Fibroblast of skin of abdomen (primary cell): Measurements from ENCODE around the gene C10orf90.
"Not testable (repeated sequence)": the region's sequence is repeated elsewhere in the genome, so short reads cannot be mapped to it uniquely, and the experiment has no call there.

Experiments used
- DNase-seq: peaks from one replicate; pipeline ENCODE4 v3.0.0-alpha.2; 2013

Gene C10orf90

DNA sequence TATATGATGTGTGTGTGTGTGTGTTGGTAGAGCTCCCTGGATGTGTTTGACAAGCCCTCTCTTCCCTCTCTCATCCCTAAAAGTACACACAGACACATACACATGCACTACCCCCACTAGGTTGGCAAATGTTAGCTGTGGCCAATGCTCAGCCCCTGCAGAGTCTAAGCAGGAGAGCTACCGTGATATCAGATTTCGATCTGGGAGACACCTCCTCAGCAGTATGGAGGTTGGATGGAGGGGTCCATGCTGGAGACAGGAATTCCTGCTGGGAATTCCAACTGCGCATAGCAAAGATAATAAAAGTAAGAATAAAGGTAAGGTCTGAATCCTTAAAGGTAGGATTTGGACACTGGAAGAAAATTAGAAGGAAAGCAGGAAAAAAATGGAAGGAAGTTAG, 85.7 kb downstream of the C10orf90 start:
- DNase-seq, result no peak

DNA sequence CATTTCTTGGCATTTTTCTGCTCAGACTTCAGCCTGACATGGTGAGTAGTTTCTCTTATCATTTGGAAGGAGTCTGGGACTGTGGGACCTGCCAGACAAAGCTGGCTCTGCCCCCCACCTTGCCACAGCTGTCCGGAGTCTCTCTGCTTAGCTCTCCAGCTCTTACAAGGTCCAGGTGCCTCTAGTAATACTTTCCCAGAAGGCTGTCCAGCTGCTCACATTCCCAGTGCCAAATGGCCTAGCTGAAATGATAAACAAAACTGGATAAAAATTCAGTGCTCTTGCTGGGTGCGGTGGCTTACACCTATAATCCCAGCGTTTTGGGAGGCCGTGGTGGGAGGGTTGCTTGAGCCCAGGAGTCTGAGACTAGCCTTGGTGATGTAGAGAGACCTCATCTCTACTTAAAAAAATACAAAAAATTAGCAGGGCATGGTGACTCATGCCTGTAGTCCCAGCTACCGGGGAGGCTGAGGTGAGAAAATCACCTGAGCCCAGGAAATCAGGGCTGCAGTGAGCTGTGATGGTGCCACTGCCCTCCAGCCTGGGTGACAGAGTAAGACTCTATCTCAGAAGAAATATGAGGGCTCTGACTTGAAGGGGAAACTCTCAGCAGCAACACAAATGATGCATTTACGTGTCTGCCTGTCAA, 86.8 kb downstream of the C10orf90 start:
- no peak for DNase-seq

DNA sequence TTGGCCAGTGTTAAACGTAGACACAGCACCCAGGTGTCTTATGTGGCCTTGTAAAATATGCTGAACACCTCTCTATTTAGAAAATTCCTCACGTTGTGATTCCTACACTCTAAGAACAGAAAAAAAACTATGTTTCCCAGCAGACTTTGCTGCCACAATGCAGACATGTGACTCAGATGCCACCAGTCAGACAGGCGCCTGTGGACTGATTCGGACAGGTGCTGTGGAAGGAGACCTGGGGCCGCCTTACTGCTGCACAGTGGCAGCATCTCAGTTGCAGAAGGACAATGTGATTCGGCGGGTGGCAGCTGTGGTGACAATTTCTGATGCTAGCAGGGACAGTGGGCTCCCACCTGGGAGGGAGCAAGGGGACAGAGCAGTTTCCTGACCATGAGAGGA, 88.8 kb downstream of the C10orf90 start:
- no peak for DNase-seq

DNA sequence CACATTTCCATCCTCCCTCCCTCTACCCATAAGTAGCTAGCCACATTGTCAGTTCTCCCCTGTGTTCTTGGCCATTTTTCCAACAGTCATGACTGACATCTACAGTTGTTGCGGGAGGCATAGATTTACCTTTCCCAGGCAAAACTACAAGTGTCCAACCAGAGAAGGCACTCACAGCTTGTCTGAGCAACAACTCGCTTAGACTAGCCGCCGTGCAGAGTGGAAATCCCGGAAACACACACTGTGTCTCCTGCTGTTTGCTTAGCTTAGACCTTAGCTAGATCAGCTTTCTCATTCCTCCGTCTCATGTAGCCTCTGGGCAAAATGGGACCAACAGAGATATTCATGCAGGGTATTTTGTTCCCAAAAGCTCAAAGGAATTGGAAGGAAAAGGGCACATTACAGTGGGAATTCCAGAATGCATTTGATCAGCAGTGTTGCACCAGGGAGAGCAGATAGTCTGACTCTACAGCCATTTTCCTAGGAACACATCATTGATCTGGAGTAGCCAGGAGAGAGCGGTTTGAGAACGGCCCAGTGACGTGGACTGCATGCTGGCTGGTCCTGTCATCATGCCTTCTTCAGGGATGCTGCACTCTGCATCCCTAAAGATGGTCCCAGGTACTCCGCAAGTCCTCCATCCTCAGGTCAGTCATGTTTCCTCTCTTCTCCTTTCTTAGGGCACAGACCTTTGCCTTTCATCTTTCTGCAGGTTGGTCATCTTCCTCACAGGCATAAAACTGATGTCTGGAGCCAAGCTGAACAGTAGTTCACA, 89.4 kb downstream of the C10orf90 start:
- DNase-seq, result no peak

GRCh38 chr10:126576336-126576735, 94.2 kb downstream of the C10orf90 start:
- peak; percentile 56 for DNase-seq

- DNase-seq, result peak; percentile 36
These were observed 99.6 kb downstream of the C10orf90 start for GRCh38 chr10:126570621-126571602.

DNA sequence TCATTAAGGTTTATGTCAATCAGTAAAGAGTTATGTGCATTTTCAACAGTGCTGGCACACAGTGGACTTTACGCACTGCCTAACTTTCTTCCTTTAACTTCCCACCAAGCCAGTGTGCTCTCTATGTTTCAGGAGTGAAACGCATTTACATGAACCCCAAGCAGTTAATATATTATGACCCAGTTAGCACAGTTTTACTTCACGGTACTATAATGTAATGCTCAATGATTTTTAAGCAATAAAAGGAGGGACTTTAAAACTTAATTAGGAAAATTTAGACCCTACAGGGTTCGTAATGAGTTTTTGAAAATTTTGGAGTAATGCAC, 100.3 kb downstream of the C10orf90 start:
- DNase-seq, result no peak

GRCh38 chr10:126569513-126570244, 100.8 kb downstream of the C10orf90 start:
- peak; percentile 83 for DNase-seq

GRCh38 chr10:126568809-126569385, 101.6 kb downstream of the C10orf90 start:
- no peak for DNase-seq

DNA sequence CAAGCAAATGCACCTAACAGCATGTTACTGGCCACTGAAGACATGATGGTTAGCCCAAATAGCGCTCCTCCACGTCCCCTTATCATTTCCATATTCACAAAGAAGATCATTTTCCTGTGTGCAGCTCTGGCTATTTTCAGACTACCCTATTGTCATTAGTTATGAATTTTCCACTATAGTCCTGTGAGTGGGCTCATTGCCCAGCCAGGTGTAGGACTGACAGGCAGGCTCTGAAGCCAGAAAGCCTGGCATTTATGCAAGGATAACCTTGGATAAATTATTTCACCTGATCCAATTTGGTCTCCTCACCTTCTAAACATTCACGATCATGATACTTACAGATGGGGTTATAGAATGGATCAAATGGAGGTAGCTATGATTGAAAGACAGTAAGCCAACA, 104.6 kb downstream of the C10orf90 start:
- no peak for DNase-seq

DNA sequence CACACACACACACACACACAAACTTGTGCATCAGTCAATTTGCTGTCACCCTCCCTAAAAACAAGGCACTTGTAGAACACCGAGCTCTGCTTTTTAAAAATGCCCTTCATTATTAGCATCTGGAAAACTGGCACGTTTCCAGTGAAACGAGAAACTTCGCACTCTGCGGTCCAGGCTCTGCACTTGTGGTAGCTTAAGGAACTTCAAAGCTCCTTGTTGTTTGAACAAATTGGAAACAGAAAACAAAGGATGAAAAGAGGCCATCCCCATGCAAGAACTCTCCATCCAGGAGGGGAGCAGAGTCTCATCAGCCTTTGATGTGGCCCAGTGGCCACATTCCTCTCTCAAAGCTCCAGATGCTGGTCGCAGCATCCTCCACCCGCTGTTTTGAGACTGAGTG, 105.1 kb downstream of the C10orf90 start:
- DNase-seq, result peak; percentile 48

GRCh38 chr10:126564326-126564888, 106.1 kb downstream of the C10orf90 start:
- no peak for DNase-seq

- DNase-seq, result no peak
These were observed 107.1 kb downstream of the C10orf90 start for GRCh38 chr10:126563361-126563760.

GRCh38 chr10:126561921-126562680, 108.4 kb downstream of the C10orf90 start:
- DNase-seq, result no peak

DNA sequence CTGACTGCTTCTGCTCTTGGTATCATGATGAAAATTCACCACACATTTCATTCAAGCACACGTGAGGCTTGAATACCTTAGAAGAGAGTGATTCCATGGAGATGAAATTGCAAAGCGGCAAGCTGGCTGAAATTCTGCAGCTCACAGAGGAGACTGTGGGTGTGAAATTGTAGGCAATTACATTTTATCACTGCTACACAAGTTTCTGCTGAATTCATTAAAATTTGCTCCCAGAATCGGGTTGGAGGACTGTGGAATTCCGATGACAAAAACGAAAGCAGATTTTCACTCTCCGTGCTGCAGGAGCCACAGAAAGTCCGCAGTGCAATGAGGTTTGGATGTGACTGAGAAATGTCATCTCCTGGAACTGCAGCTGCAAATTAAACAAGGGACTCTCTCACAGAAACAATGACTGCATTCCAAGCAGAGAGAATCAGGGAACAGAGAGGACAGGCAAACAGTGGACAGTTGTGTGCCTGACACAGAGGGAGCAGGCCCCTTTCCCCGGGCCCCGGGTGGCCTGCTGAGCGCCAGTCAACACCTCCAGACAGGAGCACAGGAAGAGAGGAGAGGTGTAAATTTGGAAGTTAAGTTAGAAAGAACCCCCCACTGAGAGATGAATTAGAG, 109.1 kb downstream of the C10orf90 start:
- no peak for DNase-seq

GRCh38 chr10:126558881-126559280, 111.6 kb downstream of the C10orf90 start:
- no peak for DNase-seq

- DNase-seq, result peak; percentile 50
These were observed 119.3 kb downstream of the C10orf90 start for GRCh38 chr10:126551202-126551601.

DNA sequence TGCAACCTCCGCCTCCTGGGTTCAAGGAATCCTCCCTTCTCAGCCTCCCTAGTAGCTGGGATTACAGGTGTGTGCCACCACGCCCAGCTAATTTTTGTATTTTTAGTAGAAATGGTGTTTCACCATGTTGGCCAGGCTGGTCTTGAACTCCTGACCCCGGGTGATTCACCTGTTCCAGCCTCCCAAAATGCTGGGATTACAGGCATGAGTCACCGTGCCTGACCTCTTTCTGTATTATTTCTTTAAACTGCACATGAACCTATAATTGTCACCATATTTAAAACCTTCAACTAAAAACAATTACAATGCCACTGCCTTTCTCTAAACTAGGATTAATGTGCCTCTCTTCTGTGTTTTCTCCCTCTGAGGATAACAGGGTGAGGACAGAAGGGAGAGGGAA, 119.9 kb downstream of the C10orf90 start:
- not testable (repeated sequence) for DNase-seq

- DNase-seq, result peak; percentile 16
These were observed 121.1 kb downstream of the C10orf90 start for GRCh38 chr10:126549344-126549743.

GRCh38 chr10:126544565-126544964, 125.9 kb downstream of the C10orf90 start:
- DNase-seq, result no peak
